GM23248 (cell line): ENCODE data around the gene ARRB1. TPM values are rescaled to one million over a fixed set of nuclear protein-coding genes. Genes with fewer than 3 reads are reported as not detected.
"Not testable (repeated sequence)": the region's sequence is repeated elsewhere in the genome, so short reads cannot be mapped to it uniquely, and the experiment has no call there.

Source experiments
- DNase-seq: peaks from one replicate; pipeline ENCODE4 v3.0.0-alpha.2; 2015
- H2AFZ ChIP-seq: fragments of 200-600 bp; sonication (generic); 2 replicates; pipeline ENCODE4 v1.6.1; 2016; ENCODE audit warnings: antibody characterized with exemption
- H3F3A ChIP-seq: fragments of 200-600 bp; sonication (generic); 2 replicates; pipeline ENCODE4 v1.6.1; 2016; ENCODE audit warnings: mild to moderate bottlenecking, antibody characterized with exemption, mixed run types; ENCODE audit not compliant: insufficient read depth
- H3K27ac ChIP-seq: fragments of 200-600 bp; sonication (generic); 2 replicates; pipeline ENCODE4 v1.5.1; 2016; ENCODE audit warnings: mild to moderate bottlenecking
- H3K27me3 ChIP-seq: fragments of 200-600 bp; sonication (generic); replicated peaks from 2 replicates; pipeline ENCODE4 v1.6.1; 2016; ENCODE audit warnings: mild to moderate bottlenecking; ENCODE audit not compliant: insufficient read depth
- H3K36me3 ChIP-seq: fragments of 200-600 bp; sonication (generic); 2 replicates; pipeline ENCODE4 v1.6.1; 2016; ENCODE audit warnings: low read depth, mild to moderate bottlenecking
- H3K4me1 ChIP-seq: fragments of 200-600 bp; sonication (generic); 2 replicates; pipeline ENCODE4 v1.6.1; 2016; ENCODE audit warnings: mild to moderate bottlenecking; ENCODE audit not compliant: insufficient read depth
- H3K4me2 ChIP-seq: fragments of 200-600 bp; sonication (generic); one replicate; pipeline ENCODE4 v1.6.1; 2016; ENCODE audit warnings: mild to moderate bottlenecking; ENCODE audit not compliant: unreplicated experiment
- H3K4me3 ChIP-seq: fragments of 200-600 bp; sonication (generic); 2 replicates; pipeline ENCODE4 v1.5.1; 2016; ENCODE audit warnings: mild to moderate bottlenecking
- H3K79me2 ChIP-seq: fragments of 200-600 bp; sonication (generic); 2 replicates; pipeline ENCODE4 v1.6.1; 2016; ENCODE audit warnings: mild to moderate bottlenecking; ENCODE audit not compliant: insufficient read depth
- H3K9ac ChIP-seq: fragments of 200-600 bp; sonication (generic); 2 replicates; pipeline ENCODE4 v1.6.1; 2016; ENCODE audit warnings: mild to moderate bottlenecking
- H3K9me2 ChIP-seq: fragments of 200-600 bp; sonication (generic); 2 replicates; pipeline ENCODE4 v1.6.1; 2016; ENCODE audit warnings: mixed run types, mild to moderate bottlenecking, moderate library complexity; ENCODE audit not compliant: insufficient read depth
- H3K9me3 ChIP-seq: fragments of 200-600 bp; sonication (generic); one replicate; pipeline ENCODE4 v1.6.1; 2017; ENCODE audit warnings: low read depth
- H4K20me1 ChIP-seq: fragments of 200-600 bp; sonication (generic); 2 replicates; pipeline ENCODE4 v1.6.0; 2016; ENCODE audit not compliant: insufficient read depth
- EZH2 ChIP-seq: fragments of 200-600 bp; sonication (generic); IDR thresholded peaks from 2 replicates; pipeline ENCODE4 v1.6.1; 2018; ENCODE audit warnings: antibody characterized with exemption, mild to moderate bottlenecking; ENCODE audit not compliant: insufficient read depth, poor library complexity, severe bottlenecking
- EZH2phosphoT487 ChIP-seq: fragments of 200-600 bp; sonication (generic); IDR thresholded peaks from 2 replicates; pipeline ENCODE4 v1.6.1; 2018; ENCODE audit warnings: antibody characterized with exemption, moderate library complexity, mild to moderate bottlenecking, low read depth; ENCODE audit not compliant: insufficient read depth
- WGBS, 2 experiments: methylation state at CpG; one replicate each; pipeline ENCODE4 v1.1.6; 2015 to 2017; ENCODE audit warnings: low lambda C conversion rate in 2 of 2, low coverage in 1 of 2; ENCODE audit errors: missing lambda C conversion rate in 2 of 2; 5-methylcytosine and 5-hydroxymethylcytosine counted together
- in situ Hi-C: fragments of 300-500 bp; cut with MboI; formaldehyde crosslinking; loops from 2 replicates; pipeline ENCODE4 v1.15.0; 2020
- polyA plus RNA-seq: library from polyadenylated mRNA; unstranded; fragments of >200 nt; fragmentation: Nextera tagmentation; extraction: Ambion mirVana; gene quantifications from 2 replicates; pipeline ENCODE4 v1.2.1, GENCODE V29; 2016
- total RNA-seq: library from RNA; depleted of rRNA; stranded (reverse); fragments of >200 nt; shearing (Covaris generic); gene quantifications from 2 replicates; pipeline ENCODE4 v1.2.3, GENCODE V29; 2014

Gene ARRB1
- total and polyA plus RNA-seq, 2 experiments from 2014 or later = 2.0 to 3.1 TPM

- no peak overlapping the region for H3K4me2 ChIP-seq
- no peak overlapping the region for H3K27ac ChIP-seq
- H3F3A ChIP-seq = no peaks in the 10 kb centered on the region
- no peaks in the 10 kb centered on the region for H3K27me3 ChIP-seq
- DNase-seq = no peak
- H4K20me1 ChIP-seq = no peaks in the 10 kb centered on the region
- no peak overlapping the region for H3K4me3 ChIP-seq
- H3K4me1 ChIP-seq = no peaks in the 10 kb centered on the region
- H3K9me2 ChIP-seq = no peaks in the 10 kb centered on the region
- in situ Hi-C loops = loop anchor here (5.0 to 10.0 kb wide), 2 partner anchors 106 to 259 kb away; no protein-coding TSS in a partner anchor
- TF ChIP-seq EZH2phosphoT487 = no peak
- no peak for TF ChIP-seq EZH2
- H3K36me3 ChIP-seq = no peaks in the 10 kb centered on the region
- 85 to 90% methylated on average over 2 of the region's 2 CpGs for WGBS, 2 experiments
- H3K79me2 ChIP-seq = no peaks in the 10 kb centered on the region
- no peak overlapping the region for H2AFZ ChIP-seq
- no peak overlapping the region for H3K9ac ChIP-seq
- H3K9me3 ChIP-seq = no peaks in the 10 kb centered on the region
Observed at GRCh38 chr11:75276186-75276585, 75.3 kb downstream of the ARRB1 start.

GRCh38 chr11:75275581-75275980 lies 75.9 kb downstream of the ARRB1 start:
- no peaks in the 10 kb centered on the region for H3K9me2 ChIP-seq
- 82 to 84% methylated on average over 6 of the region's 6 CpGs for WGBS, 2 experiments
- DNase-seq = no peak
- H3K4me3 ChIP-seq = no peak overlapping the region
- H4K20me1 ChIP-seq = no peaks in the 10 kb centered on the region
- H3K4me2 ChIP-seq = no peak overlapping the region
- no peak overlapping the region for H3K9ac ChIP-seq
- H3F3A ChIP-seq = no peaks in the 10 kb centered on the region
- H2AFZ ChIP-seq = no peak overlapping the region
- in situ Hi-C loops = loop anchor here (5.0 to 10.0 kb wide), 2 partner anchors 107 to 259 kb away; no protein-coding TSS in a partner anchor
- H3K9me3 ChIP-seq = no peaks in the 10 kb centered on the region
- no peaks in the 10 kb centered on the region for H3K27me3 ChIP-seq
- H3K27ac ChIP-seq = no peak overlapping the region
- H3K4me1 ChIP-seq = no peaks in the 10 kb centered on the region
- TF ChIP-seq EZH2phosphoT487 (no peak), EZH2 (no peak)
- no peaks in the 10 kb centered on the region for H3K79me2 ChIP-seq
- no peaks in the 10 kb centered on the region for H3K36me3 ChIP-seq

- not testable (repeated sequence) for H3K4me2 ChIP-seq, H3K9ac ChIP-seq, H3K9me3 ChIP-seq, H2AFZ ChIP-seq, H3K36me3 ChIP-seq, H4K20me1 ChIP-seq, H3K27ac ChIP-seq, H3K4me1 ChIP-seq, H3K9me2 ChIP-seq, H3K79me2 ChIP-seq, H3K27me3 ChIP-seq, DNase-seq, H3F3A ChIP-seq, H3K4me3 ChIP-seq
- in situ Hi-C loops = loop anchor here (5.0 to 10.0 kb wide), 2 partner anchors 108 to 260 kb away; no protein-coding TSS in a partner anchor
- 82 to 88% methylated on average over 2 to 3 of the region's 3 CpGs for WGBS, 2 experiments
Observed at GRCh38 chr11:75274716-75275115, 76.7 kb downstream of the ARRB1 start.

GRCh38 chr11:75273411-75274391 lies 77.8 kb downstream of the ARRB1 start:
- no peak overlapping the region for H2AFZ ChIP-seq
- no peaks in the 10 kb centered on the region for H3K9me3 ChIP-seq
- H3K9ac ChIP-seq = no peak overlapping the region
- WGBS, 2 experiments = 90 to 96% methylated on average over 15 of the region's 15 CpGs
- H3F3A ChIP-seq = no peaks in the 10 kb centered on the region
- H3K36me3 ChIP-seq = no peaks in the 10 kb centered on the region
- H3K4me3 ChIP-seq = no peak overlapping the region
- no peaks in the 10 kb centered on the region for H4K20me1 ChIP-seq
- no peaks in the 10 kb centered on the region for H3K79me2 ChIP-seq
- H3K27me3 ChIP-seq = no peaks in the 10 kb centered on the region
- TF ChIP-seq EZH2phosphoT487 (no peak), EZH2 (no peak)
- H3K27ac ChIP-seq = no peak overlapping the region
- H3K9me2 ChIP-seq = no peaks in the 10 kb centered on the region
- no peak overlapping the region for H3K4me2 ChIP-seq
- in situ Hi-C loops = loop anchor here (10.0 kb wide), 1 partner anchor 261 kb away; no protein-coding TSS in a partner anchor
- no peak for DNase-seq
- no peaks in the 10 kb centered on the region for H3K4me1 ChIP-seq
